WTC11 (cell line): Measurements from ENCODE around the gene ZXDC. TPM values are rescaled to one million over a fixed set of nuclear protein-coding genes. Genes with fewer than 3 reads are reported as not detected.
A peak's percentile ranks its signal among the peaks of the same experiment; 100 is the strongest.

Experiments used
- ATAC-seq: fragments of 200-7000 bp; cut with Tn5 transposase; 2 replicates; pipeline ENCODE4 v1.10.0; 2021; ENCODE audit warnings: mild to moderate bottlenecking, moderate library complexity
- CTCF ChIA-PET: fragments of 300-600 bp; sonication (Branson Sonifier 250); formaldehyde crosslinking; loops from one replicate; lab custom pipeline; 2021; ENCODE audit warnings: antibody characterized with exemption; lab: Charles Lee
- POLR2A ChIA-PET: fragments of 350-600 bp; sonication (Branson Sonifier 250); formaldehyde crosslinking; loops from one replicate; lab custom pipeline; 2021; ENCODE audit warnings: antibody characterized with exemption; lab: Charles Lee
- DNase-seq: peaks from one replicate; pipeline ENCODE4 v3.0.0; 2021; ENCODE audit warnings: low spot score
- H3K27ac Mint-ChIP-seq: 2 replicates; pipeline ENCODE4 v1.8.0; 2021; ENCODE audit warnings: mixed read lengths
- H3K27me3 Mint-ChIP-seq: 2 replicates; pipeline ENCODE4 v1.8.0; 2021; ENCODE audit warnings: low read depth, mild to moderate bottlenecking, moderate library complexity, mixed read lengths
- H3K36me3 Mint-ChIP-seq: 2 replicates; pipeline ENCODE4 v1.8.0; 2021; ENCODE audit warnings: mixed read lengths
- H3K4me1 Mint-ChIP-seq: 2 replicates; pipeline ENCODE4 v1.8.0; 2022; ENCODE audit warnings: mixed read lengths
- H3K4me3 Mint-ChIP-seq: 2 replicates; pipeline ENCODE4 v1.8.0; 2021; ENCODE audit warnings: mild to moderate bottlenecking, moderate library complexity, mixed read lengths
- H3K9me3 Mint-ChIP-seq: 2 replicates; pipeline ENCODE4 v1.8.0; 2021; ENCODE audit warnings: mixed read lengths
- FOXP1 ChIP-seq: sonication (generic); formaldehyde crosslinking; IDR thresholded peaks from 2 replicates; pipeline ENCODE4 v1.8.0; 2022; ENCODE audit warnings: missing genetic modification reagents, mild to moderate bottlenecking, moderate library complexity, borderline replicate concordance
- GABPB1 ChIP-seq: sonication (generic); formaldehyde crosslinking; IDR thresholded peaks from 2 replicates; pipeline ENCODE4 v1.8.1; 2023; ENCODE audit warnings: mild to moderate bottlenecking, missing genetic modification reagents
- IRF2 ChIP-seq: sonication (generic); formaldehyde crosslinking; IDR thresholded peaks from 2 replicates; pipeline ENCODE4 v1.8.0; 2022; ENCODE audit warnings: low read depth, missing genetic modification reagents, borderline replicate concordance
- JUN ChIP-seq: sonication (generic); formaldehyde crosslinking; IDR thresholded peaks from 2 replicates; pipeline ENCODE4 v1.8.0; 2023; ENCODE audit warnings: mild to moderate bottlenecking, missing genetic modification reagents
- KAT7 ChIP-seq: sonication (generic); formaldehyde crosslinking; IDR thresholded peaks from 2 replicates; pipeline ENCODE4 v1.8.1; 2023; ENCODE audit warnings: missing genetic modification reagents, mild to moderate bottlenecking, borderline replicate concordance
- NFE2L1 ChIP-seq: sonication (generic); formaldehyde crosslinking; IDR thresholded peaks from 2 replicates; pipeline ENCODE4 v1.8.1; 2023; ENCODE audit warnings: missing genetic modification reagents
- NR3C1 ChIP-seq: sonication (generic); formaldehyde crosslinking; conservative IDR thresholded peaks from 2 replicates; pipeline ENCODE4 v1.8.1; 2023; ENCODE audit warnings: low read depth, mild to moderate bottlenecking, missing genetic modification reagents
- SMAD3 ChIP-seq: sonication (generic); formaldehyde crosslinking; IDR thresholded peaks from 2 replicates; pipeline ENCODE4 v1.8.0; 2022; ENCODE audit warnings: missing genetic modification reagents, mild to moderate bottlenecking, borderline replicate concordance
- SMAD4 ChIP-seq: sonication (generic); formaldehyde crosslinking; IDR thresholded peaks from 2 replicates; pipeline ENCODE4 v1.8.0; 2022; ENCODE audit warnings: mild to moderate bottlenecking, missing genetic modification reagents
- SP1 ChIP-seq: sonication (generic); formaldehyde crosslinking; conservative IDR thresholded peaks from 2 replicates; pipeline ENCODE4 v1.8.1; 2022; ENCODE audit warnings: missing genetic modification reagents
- ZNF232 ChIP-seq: sonication (generic); formaldehyde crosslinking; IDR thresholded peaks from 2 replicates; pipeline ENCODE4 v1.8.0; 2022; ENCODE audit warnings: mild to moderate bottlenecking, missing genetic modification reagents
- total RNA-seq: library from RNA; stranded (reverse); gene quantifications from 3 replicates; pipeline ENCODE4 v1.2.3, GENCODE V29; 2021
- TF ChIP-seq, protein P1 (sequence below): sonication (generic); formaldehyde crosslinking; IDR thresholded peaks from 2 replicates; pipeline ENCODE4 v1.8.0; 2023; ENCODE audit warnings: missing genetic modification reagents
- TF ChIP-seq, protein P2 (sequence below): sonication (generic); formaldehyde crosslinking; IDR thresholded peaks from 2 replicates; pipeline ENCODE4 v1.8.1; 2022; ENCODE audit warnings: missing genetic modification reagents, borderline replicate concordance
- TF ChIP-seq, protein P3 (sequence below): fragments of 200-600 bp; IDR thresholded peaks from 2 replicates; pipeline ENCODE4 v1.8.0; 2022; ENCODE audit warnings: antibody characterized with exemption
- TF ChIP-seq, protein P4 (sequence below): fragments of 250-450 bp; sonication (Bioruptor Pico); IDR thresholded peaks from 2 replicates; pipeline ENCODE4 v1.9.0; 2021; ENCODE audit warnings: mild to moderate bottlenecking, borderline replicate concordance
- TF ChIP-seq, protein P5 (sequence below): sonication (generic); formaldehyde crosslinking; IDR thresholded peaks from 2 replicates; pipeline ENCODE4 v1.8.0; 2022; ENCODE audit warnings: mild to moderate bottlenecking, missing genetic modification reagents
- TF ChIP-seq, protein P6 (sequence below): sonication (generic); formaldehyde crosslinking; IDR thresholded peaks from 2 replicates; pipeline ENCODE4 v1.8.1; 2022; ENCODE audit warnings: mild to moderate bottlenecking, missing genetic modification reagents, moderate library complexity, borderline replicate concordance

The ZXDC gene
- total RNA-seq, 1 experiment from 2014 or later: 34.7 TPM

DNA sequence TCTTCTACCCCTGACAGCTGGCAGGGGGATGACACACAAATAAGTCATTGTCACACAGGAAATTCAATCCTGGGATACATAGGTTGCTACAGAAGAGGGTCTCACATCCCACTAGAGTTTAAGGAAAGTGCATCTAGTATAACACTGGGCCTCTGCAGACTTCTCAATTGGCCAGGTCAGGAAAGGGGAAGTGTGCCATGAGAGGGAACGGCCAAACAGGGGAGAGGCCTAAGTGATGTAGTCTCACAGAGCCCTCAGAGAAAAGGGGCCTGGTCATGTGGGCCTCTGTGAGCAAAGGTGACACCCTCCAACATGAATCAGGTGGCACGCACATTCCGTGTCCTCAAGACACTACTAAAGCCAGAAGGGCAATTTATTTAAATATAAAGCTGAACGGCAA lies 11.2 kb downstream of the ZXDC start (continued):
- TF ChIP-seq SP1 (CRISPR knock-in tag) (no peak), NR3C1 (CRISPR knock-in tag) (no peak)

DNA sequence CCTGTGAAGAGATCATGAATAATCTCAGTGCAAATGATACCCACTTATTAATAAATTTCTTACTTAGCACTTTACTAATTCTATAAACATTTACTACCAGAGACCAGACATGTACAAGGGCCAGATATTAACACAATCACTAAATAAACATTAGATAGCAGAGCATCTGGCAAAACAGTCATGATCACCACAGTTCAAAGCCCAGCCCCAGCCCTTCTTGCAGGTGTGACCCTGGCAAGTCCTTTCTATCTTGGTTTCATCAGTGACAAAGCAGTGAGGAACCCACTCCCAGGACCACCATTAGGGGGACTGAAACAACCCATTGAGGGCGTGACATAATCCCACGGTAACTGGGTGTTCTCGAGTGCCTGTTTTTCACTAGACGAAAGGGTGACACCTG lies 11.6 kb downstream of the ZXDC start:
- peaks cover 76% of the 10 kb centered on the region for H3K36me3 Mint-ChIP-seq
- DNase-seq (peak; percentile 0), ATAC-seq (no peak)
- H3K27me3 Mint-ChIP-seq: no peaks in the 10 kb centered on the region
- H3K27ac Mint-ChIP-seq: no peak overlapping the region
- no peaks in the 10 kb centered on the region for H3K9me3 Mint-ChIP-seq
- H3K4me1 Mint-ChIP-seq: no peaks in the 10 kb centered on the region
- POLR2A ChIA-PET: no interaction called here
- CTCF ChIA-PET: no interaction called here
- no peak overlapping the region for H3K4me3 Mint-ChIP-seq
- TF ChIP-seq KAT7 (no peak), SMAD4 (CRISPR knock-in tag) (no peak), GABPB1 (CRISPR knock-in tag) (no peak), FOXP1 (CRISPR knock-in tag) (no peak), NFE2L1 (CRISPR knock-in tag) (no peak), IRF2 (CRISPR knock-in tag) (no peak)
- TF ChIP-seq, protein P1, sequence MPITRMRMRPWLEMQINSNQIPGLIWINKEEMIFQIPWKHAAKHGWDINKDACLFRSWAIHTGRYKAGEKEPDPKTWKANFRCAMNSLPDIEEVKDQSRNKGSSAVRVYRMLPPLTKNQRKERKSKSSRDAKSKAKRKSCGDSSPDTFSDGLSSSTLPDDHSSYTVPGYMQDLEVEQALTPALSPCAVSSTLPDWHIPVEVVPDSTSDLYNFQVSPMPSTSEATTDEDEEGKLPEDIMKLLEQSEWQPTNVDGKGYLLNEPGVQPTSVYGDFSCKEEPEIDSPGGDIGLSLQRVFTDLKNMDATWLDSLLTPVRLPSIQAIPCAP (CRISPR knock-in tag): no peak
- TF ChIP-seq, protein P2, sequence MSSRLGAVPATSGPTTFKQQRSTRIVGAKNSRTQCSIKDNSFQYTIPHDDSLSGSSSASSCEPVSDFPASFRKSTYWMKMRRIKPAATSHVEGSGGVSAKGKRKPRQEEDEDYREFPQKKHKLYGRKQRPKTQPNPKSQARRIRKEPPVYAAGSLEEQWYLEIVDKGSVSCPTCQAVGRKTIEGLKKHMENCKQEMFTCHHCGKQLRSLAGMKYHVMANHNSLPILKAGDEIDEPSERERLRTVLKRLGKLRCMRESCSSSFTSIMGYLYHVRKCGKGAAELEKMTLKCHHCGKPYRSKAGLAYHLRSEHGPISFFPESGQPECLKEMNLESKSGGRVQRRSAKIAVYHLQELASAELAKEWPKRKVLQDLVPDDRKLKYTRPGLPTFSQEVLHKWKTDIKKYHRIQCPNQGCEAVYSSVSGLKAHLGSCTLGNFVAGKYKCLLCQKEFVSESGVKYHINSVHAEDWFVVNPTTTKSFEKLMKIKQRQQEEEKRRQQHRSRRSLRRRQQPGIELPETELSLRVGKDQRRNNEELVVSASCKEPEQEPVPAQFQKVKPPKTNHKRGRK: no peak
- TF ChIP-seq, protein P3, sequence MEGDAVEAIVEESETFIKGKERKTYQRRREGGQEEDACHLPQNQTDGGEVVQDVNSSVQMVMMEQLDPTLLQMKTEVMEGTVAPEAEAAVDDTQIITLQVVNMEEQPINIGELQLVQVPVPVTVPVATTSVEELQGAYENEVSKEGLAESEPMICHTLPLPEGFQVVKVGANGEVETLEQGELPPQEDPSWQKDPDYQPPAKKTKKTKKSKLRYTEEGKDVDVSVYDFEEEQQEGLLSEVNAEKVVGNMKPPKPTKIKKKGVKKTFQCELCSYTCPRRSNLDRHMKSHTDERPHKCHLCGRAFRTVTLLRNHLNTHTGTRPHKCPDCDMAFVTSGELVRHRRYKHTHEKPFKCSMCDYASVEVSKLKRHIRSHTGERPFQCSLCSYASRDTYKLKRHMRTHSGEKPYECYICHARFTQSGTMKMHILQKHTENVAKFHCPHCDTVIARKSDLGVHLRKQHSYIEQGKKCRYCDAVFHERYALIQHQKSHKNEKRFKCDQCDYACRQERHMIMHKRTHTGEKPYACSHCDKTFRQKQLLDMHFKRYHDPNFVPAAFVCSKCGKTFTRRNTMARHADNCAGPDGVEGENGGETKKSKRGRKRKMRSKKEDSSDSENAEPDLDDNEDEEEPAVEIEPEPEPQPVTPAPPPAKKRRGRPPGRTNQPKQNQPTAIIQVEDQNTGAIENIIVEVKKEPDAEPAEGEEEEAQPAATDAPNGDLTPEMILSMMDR: no peak
- TF ChIP-seq, protein P4, sequence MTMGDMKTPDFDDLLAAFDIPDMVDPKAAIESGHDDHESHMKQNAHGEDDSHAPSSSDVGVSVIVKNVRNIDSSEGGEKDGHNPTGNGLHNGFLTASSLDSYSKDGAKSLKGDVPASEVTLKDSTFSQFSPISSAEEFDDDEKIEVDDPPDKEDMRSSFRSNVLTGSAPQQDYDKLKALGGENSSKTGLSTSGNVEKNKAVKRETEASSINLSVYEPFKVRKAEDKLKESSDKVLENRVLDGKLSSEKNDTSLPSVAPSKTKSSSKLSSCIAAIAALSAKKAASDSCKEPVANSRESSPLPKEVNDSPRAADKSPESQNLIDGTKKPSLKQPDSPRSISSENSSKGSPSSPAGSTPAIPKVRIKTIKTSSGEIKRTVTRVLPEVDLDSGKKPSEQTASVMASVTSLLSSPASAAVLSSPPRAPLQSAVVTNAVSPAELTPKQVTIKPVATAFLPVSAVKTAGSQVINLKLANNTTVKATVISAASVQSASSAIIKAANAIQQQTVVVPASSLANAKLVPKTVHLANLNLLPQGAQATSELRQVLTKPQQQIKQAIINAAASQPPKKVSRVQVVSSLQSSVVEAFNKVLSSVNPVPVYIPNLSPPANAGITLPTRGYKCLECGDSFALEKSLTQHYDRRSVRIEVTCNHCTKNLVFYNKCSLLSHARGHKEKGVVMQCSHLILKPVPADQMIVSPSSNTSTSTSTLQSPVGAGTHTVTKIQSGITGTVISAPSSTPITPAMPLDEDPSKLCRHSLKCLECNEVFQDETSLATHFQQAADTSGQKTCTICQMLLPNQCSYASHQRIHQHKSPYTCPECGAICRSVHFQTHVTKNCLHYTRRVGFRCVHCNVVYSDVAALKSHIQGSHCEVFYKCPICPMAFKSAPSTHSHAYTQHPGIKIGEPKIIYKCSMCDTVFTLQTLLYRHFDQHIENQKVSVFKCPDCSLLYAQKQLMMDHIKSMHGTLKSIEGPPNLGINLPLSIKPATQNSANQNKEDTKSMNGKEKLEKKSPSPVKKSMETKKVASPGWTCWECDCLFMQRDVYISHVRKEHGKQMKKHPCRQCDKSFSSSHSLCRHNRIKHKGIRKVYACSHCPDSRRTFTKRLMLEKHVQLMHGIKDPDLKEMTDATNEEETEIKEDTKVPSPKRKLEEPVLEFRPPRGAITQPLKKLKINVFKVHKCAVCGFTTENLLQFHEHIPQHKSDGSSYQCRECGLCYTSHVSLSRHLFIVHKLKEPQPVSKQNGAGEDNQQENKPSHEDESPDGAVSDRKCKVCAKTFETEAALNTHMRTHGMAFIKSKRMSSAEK (CRISPR knock-in tag): no peak

DNA sequence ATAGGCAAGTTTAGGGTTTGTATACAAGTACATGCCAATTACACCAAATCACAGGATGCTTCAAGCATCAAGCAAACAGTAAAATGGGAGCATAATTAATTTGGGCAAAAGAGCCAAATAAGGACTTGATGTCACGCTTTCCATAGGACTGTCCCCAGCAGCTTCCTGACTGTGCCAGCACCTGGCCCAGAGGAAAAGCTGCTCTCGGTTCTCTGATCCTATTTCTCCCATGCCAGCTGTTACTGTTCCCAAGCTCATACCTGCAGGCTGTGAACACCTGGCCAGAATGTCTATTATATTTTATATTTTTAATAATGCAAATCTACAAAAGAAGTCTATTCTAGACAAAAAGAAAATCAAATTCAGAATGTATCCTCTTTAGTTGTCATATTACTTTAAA lies 12.2 kb downstream of the ZXDC start:
- no peak overlapping the region for H3K27ac Mint-ChIP-seq
- ChIA-PET CTCF (no interaction called here), POLR2A (no interaction called here)
- H3K4me3 Mint-ChIP-seq: no peak overlapping the region
- H3K27me3 Mint-ChIP-seq: no peaks in the 10 kb centered on the region
- no peaks in the 10 kb centered on the region for H3K9me3 Mint-ChIP-seq
- peaks cover 77% of the 10 kb centered on the region for H3K36me3 Mint-ChIP-seq
- no peaks in the 10 kb centered on the region for H3K4me1 Mint-ChIP-seq
- no peak for ATAC-seq
- TF ChIP-seq, protein P5, sequence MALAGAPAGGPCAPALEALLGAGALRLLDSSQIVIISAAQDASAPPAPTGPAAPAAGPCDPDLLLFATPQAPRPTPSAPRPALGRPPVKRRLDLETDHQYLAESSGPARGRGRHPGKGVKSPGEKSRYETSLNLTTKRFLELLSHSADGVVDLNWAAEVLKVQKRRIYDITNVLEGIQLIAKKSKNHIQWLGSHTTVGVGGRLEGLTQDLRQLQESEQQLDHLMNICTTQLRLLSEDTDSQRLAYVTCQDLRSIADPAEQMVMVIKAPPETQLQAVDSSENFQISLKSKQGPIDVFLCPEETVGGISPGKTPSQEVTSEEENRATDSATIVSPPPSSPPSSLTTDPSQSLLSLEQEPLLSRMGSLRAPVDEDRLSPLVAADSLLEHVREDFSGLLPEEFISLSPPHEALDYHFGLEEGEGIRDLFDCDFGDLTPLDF (CRISPR knock-in tag): no peak
- TF ChIP-seq, protein P1 (CRISPR knock-in tag): no peak
- TF ChIP-seq ZNF232 (CRISPR knock-in tag): no peak
- TF ChIP-seq, protein P6, sequence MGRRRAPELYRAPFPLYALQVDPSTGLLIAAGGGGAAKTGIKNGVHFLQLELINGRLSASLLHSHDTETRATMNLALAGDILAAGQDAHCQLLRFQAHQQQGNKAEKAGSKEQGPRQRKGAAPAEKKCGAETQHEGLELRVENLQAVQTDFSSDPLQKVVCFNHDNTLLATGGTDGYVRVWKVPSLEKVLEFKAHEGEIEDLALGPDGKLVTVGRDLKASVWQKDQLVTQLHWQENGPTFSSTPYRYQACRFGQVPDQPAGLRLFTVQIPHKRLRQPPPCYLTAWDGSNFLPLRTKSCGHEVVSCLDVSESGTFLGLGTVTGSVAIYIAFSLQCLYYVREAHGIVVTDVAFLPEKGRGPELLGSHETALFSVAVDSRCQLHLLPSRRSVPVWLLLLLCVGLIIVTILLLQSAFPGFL (CRISPR knock-in tag): no peak
- TF ChIP-seq SMAD3: no peak
- no peak for TF ChIP-seq JUN (CRISPR knock-in tag)
- no peak for DNase-seq
